MM.1S (cell line): ENCODE data around the gene PRSS21.

Source experiments
- DNase-seq: peaks from one replicate; pipeline ENCODE4 v3.0.0-alpha.2; 2015
- H2AFZ ChIP-seq: fragments of 300-600 bp; sonication (generic); 2 replicates; pipeline ENCODE4 v1.6.0; 2016; ENCODE audit warnings: antibody characterized with exemption, low read length
- H3F3A ChIP-seq: fragments of 300-600 bp; sonication (generic); 2 replicates; pipeline ENCODE4 v1.6.1; 2016; ENCODE audit warnings: mild to moderate bottlenecking, antibody characterized with exemption, low read length, moderate library complexity, mixed read lengths; ENCODE audit not compliant: insufficient read depth
- H3K27ac ChIP-seq: fragments of 300-600 bp; sonication (generic); 2 replicates; pipeline ENCODE4 v1.5.1; 2016; ENCODE audit warnings: mild to moderate bottlenecking, low read length
- H3K27me3 ChIP-seq: fragments of 300-600 bp; sonication (generic); replicated peaks from 2 replicates; pipeline ENCODE4 v1.6.0; 2016; ENCODE audit warnings: low read length; ENCODE audit not compliant: insufficient read depth
- H3K36me3 ChIP-seq: fragments of 300-600 bp; sonication (generic); replicated peaks from 2 replicates; pipeline ENCODE4 v1.6.1; 2016; ENCODE audit warnings: mild to moderate bottlenecking, low read length, mixed read lengths; ENCODE audit not compliant: insufficient read depth
- H3K4me1 ChIP-seq: fragments of 300-600 bp; sonication (generic); 2 replicates; pipeline ENCODE4 v1.6.1; 2016; ENCODE audit warnings: low read length, mixed read lengths
- H3K4me2 ChIP-seq: fragments of 300-600 bp; sonication (generic); 2 replicates; pipeline ENCODE4 v1.6.0; 2016; ENCODE audit warnings: low read depth, low read length
- H3K4me3 ChIP-seq: fragments of 300-600 bp; sonication (generic); 2 replicates; pipeline ENCODE4 v1.5.1; 2016; ENCODE audit warnings: low read length, mixed read lengths
- H3K79me2 ChIP-seq: fragments of 300-600 bp; sonication (generic); 2 replicates; pipeline ENCODE4 v1.6.1; 2016; ENCODE audit warnings: mixed run types, low read length, mixed read lengths
- H3K9ac ChIP-seq: fragments of 300-600 bp; sonication (generic); 2 replicates; pipeline ENCODE4 v1.6.1; 2016; ENCODE audit warnings: low read length, mixed read lengths
- H3K9me2 ChIP-seq: fragments of 300-600 bp; sonication (generic); replicated peaks from 2 replicates; pipeline ENCODE4 v1.6.1; 2016; ENCODE audit warnings: mild to moderate bottlenecking, low read length, mixed read lengths; ENCODE audit not compliant: insufficient read depth
- H3K9me3 ChIP-seq: fragments of 300-600 bp; sonication (generic); replicated peaks from 2 replicates; pipeline ENCODE4 v1.6.1; 2016; ENCODE audit warnings: mild to moderate bottlenecking, low read length, mixed read lengths; ENCODE audit not compliant: insufficient read depth
- H4K20me1 ChIP-seq: fragments of 300-600 bp; sonication (generic); 2 replicates; pipeline ENCODE4 v1.6.1; 2016; ENCODE audit warnings: mild to moderate bottlenecking, low read length, moderate library complexity, mixed read lengths; ENCODE audit not compliant: insufficient read depth
- EZH2 ChIP-seq: fragments of 300-600 bp; sonication (generic); optimal IDR thresholded peaks from 2 replicates; pipeline ENCODE3; 2017; ENCODE audit warnings: low read depth, mild to moderate bottlenecking, antibody characterized with exemption, low read length, mixed read lengths
- EZH2phosphoT487 ChIP-seq: fragments of 300-600 bp; sonication (generic); IDR thresholded peaks from 2 replicates; pipeline ENCODE4 v1.6.1; 2018; ENCODE audit warnings: antibody characterized with exemption, low read length
- TF ChIP-seq, protein P1 (sequence below): fragments of 300-600 bp; sonication (generic); IDR thresholded peaks from 2 replicates; pipeline ENCODE4 v1.5.1; 2016; ENCODE audit warnings: antibody characterized with exemption, low read length, mixed read lengths

Gene PRSS21

GRCh38 chr16:2777231-2777902 lies 39.7 kb upstream of the PRSS21 start, which contains the start of gene ELOB:
ELOB (minus strand) TSS chr16:2777280; CDS start chr16:2777239, 41 bp downstream.
- H3K79me2 ChIP-seq, result peaks cover 37% of the 10 kb centered on the region
- no peaks in the 10 kb centered on the region for H3K9me2 ChIP-seq
- H3K36me3 ChIP-seq, result no peaks in the 10 kb centered on the region
- H3F3A ChIP-seq, result 0 out of 2 replicates have a peak, but pooled peaks cover 6% of the 10 kb centered on the region
- peaks cover 14% of the 10 kb centered on the region; the same call in 1 of the 2 replicates for H3K4me1 ChIP-seq
- H3K27me3 ChIP-seq, result no peaks in the 10 kb centered on the region
- TF ChIP-seq, protein P1, sequence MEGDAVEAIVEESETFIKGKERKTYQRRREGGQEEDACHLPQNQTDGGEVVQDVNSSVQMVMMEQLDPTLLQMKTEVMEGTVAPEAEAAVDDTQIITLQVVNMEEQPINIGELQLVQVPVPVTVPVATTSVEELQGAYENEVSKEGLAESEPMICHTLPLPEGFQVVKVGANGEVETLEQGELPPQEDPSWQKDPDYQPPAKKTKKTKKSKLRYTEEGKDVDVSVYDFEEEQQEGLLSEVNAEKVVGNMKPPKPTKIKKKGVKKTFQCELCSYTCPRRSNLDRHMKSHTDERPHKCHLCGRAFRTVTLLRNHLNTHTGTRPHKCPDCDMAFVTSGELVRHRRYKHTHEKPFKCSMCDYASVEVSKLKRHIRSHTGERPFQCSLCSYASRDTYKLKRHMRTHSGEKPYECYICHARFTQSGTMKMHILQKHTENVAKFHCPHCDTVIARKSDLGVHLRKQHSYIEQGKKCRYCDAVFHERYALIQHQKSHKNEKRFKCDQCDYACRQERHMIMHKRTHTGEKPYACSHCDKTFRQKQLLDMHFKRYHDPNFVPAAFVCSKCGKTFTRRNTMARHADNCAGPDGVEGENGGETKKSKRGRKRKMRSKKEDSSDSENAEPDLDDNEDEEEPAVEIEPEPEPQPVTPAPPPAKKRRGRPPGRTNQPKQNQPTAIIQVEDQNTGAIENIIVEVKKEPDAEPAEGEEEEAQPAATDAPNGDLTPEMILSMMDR, result no peak
- TF ChIP-seq EZH2phosphoT487, result no peak
- no peak for TF ChIP-seq EZH2
- H2AFZ ChIP-seq, result peak within 1 kb of the TSS; percentile 99
- peak within 1 kb of the TSS; percentile 88 for H3K4me2 ChIP-seq
- H3K9ac ChIP-seq, result peak within 1 kb of the TSS; percentile 100
- H3K4me3 ChIP-seq, result peak within 1 kb of the TSS; percentile 99
- no peaks in the 10 kb centered on the region for H3K9me3 ChIP-seq
- peak within 1 kb of the TSS; percentile 78 for H3K27ac ChIP-seq
- peak; percentile 88 for DNase-seq
- no peaks in the 10 kb centered on the region for H4K20me1 ChIP-seq

DNA sequence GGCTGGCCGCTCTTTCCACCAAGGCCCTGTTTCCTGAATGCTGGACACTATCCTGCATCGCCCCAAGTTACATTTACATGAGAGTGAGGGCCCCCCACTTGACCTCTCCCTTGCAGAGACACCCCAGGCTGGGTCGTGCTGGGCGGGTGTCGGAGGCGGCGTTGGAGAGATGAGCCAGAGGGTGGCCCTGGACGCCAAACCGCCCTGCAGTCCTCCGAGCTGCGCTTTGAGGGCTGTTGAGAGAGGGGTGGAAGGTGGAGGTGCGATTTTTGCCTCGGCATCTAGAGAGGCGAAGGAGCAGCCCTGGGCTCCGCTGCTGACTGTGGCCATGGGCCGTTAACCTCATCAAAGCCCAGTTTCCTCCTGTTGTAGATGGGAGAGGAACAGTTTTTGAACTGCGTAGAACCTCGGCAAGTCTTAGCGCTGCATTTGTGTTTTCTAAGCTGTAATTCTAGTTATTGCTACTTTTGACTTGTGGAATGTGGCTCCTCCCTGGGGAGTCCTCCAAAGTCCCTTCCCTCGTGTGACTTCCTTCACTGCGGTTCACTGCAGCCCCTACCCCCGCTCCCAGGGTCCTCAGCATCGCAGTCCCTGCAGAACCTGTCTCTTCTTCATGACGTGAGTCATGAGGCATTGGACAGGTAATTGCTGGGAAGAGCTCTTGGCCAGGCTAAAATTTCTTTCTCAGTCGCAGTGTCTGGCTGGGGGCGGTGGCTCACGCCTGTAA lies 39.0 kb upstream of the PRSS21 start:
- H3K79me2 ChIP-seq, result peaks cover 37% of the 10 kb centered on the region
- H3K9ac ChIP-seq, result peak overlapping the region; percentile 100
- H3F3A ChIP-seq, result no peaks in the 10 kb centered on the region
- DNase-seq, result no peak
- no peaks in the 10 kb centered on the region for H3K36me3 ChIP-seq
- no peaks in the 10 kb centered on the region for H4K20me1 ChIP-seq
- peak overlapping the region; percentile 88 for H3K4me2 ChIP-seq
- peak overlapping the region; percentile 78 for H3K27ac ChIP-seq
- H3K27me3 ChIP-seq, result no peaks in the 10 kb centered on the region
- H3K4me1 ChIP-seq, result peaks cover 14% of the 10 kb centered on the region; the same call in 1 of the 2 replicates
- no peaks in the 10 kb centered on the region for H3K9me2 ChIP-seq
- H3K9me3 ChIP-seq, result no peaks in the 10 kb centered on the region
- TF ChIP-seq EZH2phosphoT487 (no peak), EZH2 (no peak)
- TF ChIP-seq, protein P1, result no peak
- H2AFZ ChIP-seq, result peak overlapping the region; percentile 99
- H3K4me3 ChIP-seq, result peak overlapping the region; percentile 96

DNA sequence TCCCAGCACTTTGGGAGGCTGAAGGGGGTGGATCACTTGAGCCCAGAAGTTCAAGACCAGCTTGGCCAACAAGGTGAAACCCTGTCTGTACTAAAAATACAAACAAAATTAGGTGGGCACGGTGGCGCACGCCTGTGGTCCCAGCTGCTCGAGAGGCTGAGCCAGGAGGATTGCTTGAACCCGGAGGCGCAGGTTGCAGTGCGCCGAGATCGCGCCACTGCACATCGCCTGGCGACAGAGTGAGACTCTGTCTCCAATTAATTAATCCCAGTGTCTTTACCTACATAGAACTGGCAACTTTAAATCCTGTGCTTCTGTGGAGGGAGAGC lies 38.4 kb upstream of the PRSS21 start:
- Histone ChIP-seq H3K36me3 (no peaks in the 10 kb centered on the region), H3K79me2 (peaks cover 37% of the 10 kb centered on the region), H3K9me2 (no peaks in the 10 kb centered on the region), H2AFZ (no peak overlapping the region), H3K9ac (no peak overlapping the region), H3K4me2 (no peak overlapping the region; the same call in 1 of the 2 replicates), H3K27me3 (peaks cover 1% of the 10 kb centered on the region; the same call in 1 of the 2 replicates), H3K4me3 (no peak overlapping the region), H3K4me1 (peaks cover 14% of the 10 kb centered on the region; the same call in 1 of the 2 replicates), H3K27ac (no peak overlapping the region), H3K9me3 (no peaks in the 10 kb centered on the region), H3F3A (no peaks in the 10 kb centered on the region), H4K20me1 (no peaks in the 10 kb centered on the region)
- DNase-seq, result no peak
- TF ChIP-seq EZH2 (no peak), EZH2phosphoT487 (no peak)
- TF ChIP-seq, protein P1, result no peak
